ENCODE data around the gene SOX18. TPM values are rescaled to one million over a fixed set of nuclear protein-coding genes. Genes with fewer than 3 reads are reported as not detected.

SOX18 gene
- total and polyA plus RNA-seq, 2 of the 13 experiments (the other 11 are each of a cell fraction or from before 2014, with no cell fraction given), result 1.6 to 1.9 TPM

- no peak for TF ChIP-seq ATF7-NPFF (CRISPR knock-in tag; IDR thresholded peaks at IDR 0.05; ENCODE audit: low read depth)
- no peak for TF ChIP-seq ZNF546 (CRISPR knock-in tag; conservative IDR thresholded peaks at IDR 0.05)
- TF ChIP-seq ZNF747 (CRISPR knock-in tag; IDR thresholded peaks at IDR 0.05; ENCODE audit: borderline replicate concordance), result no peak
- TF ChIP-seq ZNF816 (CRISPR knock-in tag; IDR thresholded peaks at IDR 0.05; ENCODE audit: borderline replicate concordance), result no peak
- no peak for TF ChIP-seq ZNF460 (CRISPR knock-in tag; IDR thresholded peaks at IDR 0.05; ENCODE audit: borderline replicate concordance)
- no peak for TF ChIP-seq RXRB (CRISPR knock-in tag; IDR thresholded peaks at IDR 0.05; ENCODE audit: borderline replicate concordance)
- TF ChIP-seq, protein P1, sequence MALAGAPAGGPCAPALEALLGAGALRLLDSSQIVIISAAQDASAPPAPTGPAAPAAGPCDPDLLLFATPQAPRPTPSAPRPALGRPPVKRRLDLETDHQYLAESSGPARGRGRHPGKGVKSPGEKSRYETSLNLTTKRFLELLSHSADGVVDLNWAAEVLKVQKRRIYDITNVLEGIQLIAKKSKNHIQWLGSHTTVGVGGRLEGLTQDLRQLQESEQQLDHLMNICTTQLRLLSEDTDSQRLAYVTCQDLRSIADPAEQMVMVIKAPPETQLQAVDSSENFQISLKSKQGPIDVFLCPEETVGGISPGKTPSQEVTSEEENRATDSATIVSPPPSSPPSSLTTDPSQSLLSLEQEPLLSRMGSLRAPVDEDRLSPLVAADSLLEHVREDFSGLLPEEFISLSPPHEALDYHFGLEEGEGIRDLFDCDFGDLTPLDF (CRISPR knock-in tag; IDR thresholded peaks at IDR 0.05), result no peak
- no peak for TF ChIP-seq KLF9 (CRISPR knock-in tag; IDR thresholded peaks at IDR 0.05; ENCODE audit: low read depth)
- TF ChIP-seq ZNF33B (CRISPR knock-in tag; IDR thresholded peaks at IDR 0.05), result no peak
- TF ChIP-seq SRSF9 (IDR thresholded peaks at IDR 0.05; ENCODE audit: borderline replicate concordance, insufficient read depth, low read depth, low read length, poor library complexity, severe bottlenecking), result no peak
Measured at GRCh38 chr20:64074184-64074789, 24.8 kb upstream of the SOX18 start (continued).

GRCh38 chr20:64073476-64074183, 24.2 kb upstream of the SOX18 start:
- intact Hi-C loops (cut with micrococcal nuclease; ENCODE audit: unreplicated experiment) (no loop called here), in situ Hi-C loops (cut with HindIII; ENCODE audit: extremely low pct_ligation_motif_present, low pct_unique_long_range_greater_than_20kb) (no loop called here)
- Histone ChIP-seq H3K27me3 (ENCODE audit: control insufficient read depth in 1 of 2, insufficient read depth in 2 of 2, low read length in 2 of 2) (0 out of 5 replicates have a peak, but pooled peaks cover 0 to 4% of the 10 kb centered on the region in 2 experiments), H3K9me3 (ENCODE audit: low read length) (no peaks in the 10 kb centered on the region), H3K4me1 (ENCODE audit: insufficient read depth, low read length) (peaks cover 18% of the 10 kb centered on the region), H3K79me2 (ENCODE audit: insufficient read depth, low read length) (no peaks in the 10 kb centered on the region), H3K4me2 (ENCODE audit: low read depth, low read length) (no peak overlapping the region), H3K4me3 (replicated peaks in 1 of 3; ENCODE audit: insufficient read depth in 1 of 3, low read depth in 2 of 3, low read length in 3 of 3) (no peak overlapping the region), H2AFZ (ENCODE audit: low read length) (no peak overlapping the region), H3K27ac (ENCODE audit: extremely low read length, insufficient read depth, low read length) (no peak overlapping the region), H3K9ac (ENCODE audit: insufficient read depth, low read depth, low read length) (no peak overlapping the region), H3K36me3 (replicated peaks in 1 of 2; ENCODE audit: control insufficient read depth in 1 of 2, insufficient read depth in 2 of 2, low read length in 2 of 2) (no peaks in the 10 kb centered on the region), H4K20me1 (ENCODE audit: insufficient read depth, low read length) (no peaks in the 10 kb centered on the region)
- 93% methylated on average over 37 of the region's 37 CpGs for WGBS (ENCODE audit: low lambda C conversion rate)
- BruUV-seq (replicated peaks), result no TSS peak
- FAIRE-seq (no peak), DNase-seq (ENCODE audit: low spot score) (no peak), ATAC-seq (no peak)
- POLR2A ChIA-PET, result interaction anchor here (1.0 kb wide), 1 partner anchor 10 kb away, joined by 3 read pairs; no protein-coding TSS in a partner anchor
- CTCF ChIA-PET (ENCODE audit: low intra/inter-chr PET ratio, low total read pairs), result no interaction called here
- TF ChIP-seq ZNF879 (CRISPR knock-in tag; IDR thresholded peaks at IDR 0.05), result no peak
- TF ChIP-seq ARID4A (CRISPR knock-in tag; IDR thresholded peaks at IDR 0.05; ENCODE audit: borderline replicate concordance), result no peak
- TF ChIP-seq ZSCAN12 (CRISPR knock-in tag; IDR thresholded peaks at IDR 0.05), result no peak
- 0 out of 2 replicates have a peak, but pooled peaks have one; percentile 21 for TF ChIP-seq ZBTB38 (CRISPR knock-in tag; IDR thresholded peaks at IDR 0.05)
- TF ChIP-seq KLF9 (CRISPR knock-in tag; IDR thresholded peaks at IDR 0.05; ENCODE audit: low read depth), result no peak
- TF ChIP-seq SCMH1 (CRISPR knock-in tag; IDR thresholded peaks at IDR 0.05; ENCODE audit: borderline replicate concordance), result no peak
- TF ChIP-seq, protein P2, sequence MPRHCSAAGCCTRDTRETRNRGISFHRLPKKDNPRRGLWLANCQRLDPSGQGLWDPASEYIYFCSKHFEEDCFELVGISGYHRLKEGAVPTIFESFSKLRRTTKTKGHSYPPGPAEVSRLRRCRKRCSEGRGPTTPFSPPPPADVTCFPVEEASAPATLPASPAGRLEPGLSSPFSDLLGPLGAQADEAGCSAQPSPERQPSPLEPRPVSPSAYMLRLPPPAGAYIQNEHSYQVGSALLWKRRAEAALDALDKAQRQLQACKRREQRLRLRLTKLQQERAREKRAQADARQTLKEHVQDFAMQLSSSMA (CRISPR knock-in tag; IDR thresholded peaks at IDR 0.05), result no peak

All from HepG2 (cell line).